Stomach smooth muscle (tissue), 2 donors: ENCODE measurements around the gene HIGD1B.

Experiments
- H3K27ac ChIP-seq: one replicate; pipeline ENCODE4 v1.7.0; 2013; ENCODE audit warnings: mild to moderate bottlenecking, low read length, inconsistent platforms
- H3K27me3 ChIP-seq, 2 donors: one replicate each; pipeline ENCODE4 v1.7.0; 2013; ENCODE audit warnings: low read length in 2 of 2; ENCODE audit not compliant: insufficient read depth in 2 of 2, control insufficient read depth in 1 of 2
- H3K36me3 ChIP-seq, 2 donors: one replicate each; pipeline ENCODE4 v1.7.0; 2013; ENCODE audit warnings: low read length in 2 of 2; ENCODE audit not compliant: control insufficient read depth in 2 of 2, insufficient read depth in 2 of 2
- H3K4me1 ChIP-seq: one replicate; pipeline ENCODE4 v1.7.0; 2013; ENCODE audit warnings: low read length; ENCODE audit not compliant: control insufficient read depth, insufficient read depth
- H3K4me3 ChIP-seq, 2 donors: one replicate each; pipeline ENCODE4 v1.7.0; 2013; ENCODE audit warnings: low read length in 2 of 2
- H3K9ac ChIP-seq, 2 donors: one replicate each; pipeline ENCODE4 v1.7.0; 2013; ENCODE audit warnings: low read length in 2 of 2, mild to moderate bottlenecking in 1 of 2
- H3K9me3 ChIP-seq, 2 donors: one replicate each; pipeline ENCODE4 v1.7.0; 2013; ENCODE audit warnings: low read length in 2 of 2; ENCODE audit not compliant: control insufficient read depth in 2 of 2
- donor health status: healthy.
- donor health status: Pancreatic carcinoma.

The HIGD1B gene

DNA sequence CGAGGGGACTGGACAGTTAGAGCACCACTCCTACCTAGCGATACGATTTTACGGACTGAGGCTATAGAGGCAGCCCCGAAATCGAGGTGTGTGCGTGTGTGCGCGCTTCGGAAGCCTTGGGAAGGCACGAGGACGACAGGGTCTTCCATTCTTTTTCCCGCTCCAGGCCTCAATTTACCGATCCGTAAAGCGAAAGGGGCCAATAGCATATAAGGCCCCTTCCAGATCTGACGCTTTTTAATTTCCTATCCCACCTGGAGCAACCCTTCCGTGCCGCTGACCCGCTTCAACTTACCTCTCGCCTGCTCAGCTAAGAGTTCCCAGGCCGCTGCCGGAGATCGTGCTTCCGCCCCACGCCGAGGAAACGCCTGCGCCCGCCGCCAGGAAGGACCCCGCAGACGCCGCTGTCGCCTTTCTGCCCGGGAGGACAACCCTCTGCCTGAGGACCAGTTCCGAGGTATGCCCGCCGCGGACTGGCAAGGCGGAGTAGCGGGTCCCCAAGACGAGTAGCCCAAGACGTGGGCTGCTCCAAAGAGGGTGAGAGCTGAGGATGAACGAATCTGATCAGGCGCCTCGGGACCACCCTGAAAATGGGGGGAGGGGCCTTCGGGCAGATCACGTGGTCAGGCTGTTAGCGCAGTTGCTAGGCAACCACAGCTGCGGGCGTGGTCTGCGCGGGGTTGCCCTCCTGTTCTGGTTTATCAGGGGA, 51.5 kb downstream of the HIGD1B start, which contains the start of gene EFTUD2:
TSS of gene EFTUD2 (minus strand) at position 372 of the 709 bp plus-strand sequence. CDS start 4,924 bp downstream, outside the sequence.
- Histone ChIP-seq H3K4me1 (peaks cover 35% of the 10 kb centered on the region), H3K27me3 (no peaks in the 10 kb centered on the region), H3K27ac (peak within 1 kb of the TSS; percentile 97), H3K4me3 (peak within 1 kb of the TSS; percentile 100), H3K36me3 (peaks cover 2 to 6% of the 10 kb centered on the region in 2 donors), H3K9me3 (no peaks in the 10 kb centered on the region), H3K9ac (peak within 1 kb of the TSS; percentile 96 to 100)
